Stomach (tissue), 9 donors: ENCODE data around the gene ATL1. TPM values are rescaled to one million over a fixed set of nuclear protein-coding genes. Genes with fewer than 3 reads are reported as not detected.
A peak's percentile ranks its signal among the peaks of the same experiment; 100 is the strongest.

Source experiments
- DNase-seq, 2 donors: peaks; one replicate each; pipeline versions ENCODE4 v3.0.0 to v3.0.0-alpha.2; 2013 to 2019
- H3K27ac ChIP-seq, 5 donors: fragments of 200-600 bp in 4 of 5; sonication (generic) in 4 of 5; one replicate each; pipeline ENCODE4 v1.5.1; 2013 to 2019; ENCODE audit warnings: mild to moderate bottlenecking in 1 of 5, moderate library complexity in 1 of 5
- H3K27me3 ChIP-seq, 3 donors: fragments of 200-600 bp; sonication (generic); one replicate each; pipeline ENCODE4 v1.5.1; 2017 to 2019; ENCODE audit warnings: mixed run types in 1 of 3
- H3K36me3 ChIP-seq, 4 donors: fragments of 200-600 bp; sonication (generic); 1 replicate in 3 of 4; 2 replicates in 1 of 4; pipeline ENCODE4 v1.5.1; 2016 to 2019
- H3K4me1 ChIP-seq, 4 donors: fragments of 200-600 bp; sonication (generic); one replicate each; pipeline ENCODE4 v1.5.1; 2016 to 2019
- H3K4me3 ChIP-seq, 4 donors: fragments of 200-600 bp; sonication (generic) in 3 of 4; one replicate each; pipeline ENCODE4 v1.5.1; 2016 to 2019; ENCODE audit warnings: mild to moderate bottlenecking in 1 of 4
- H3K9me3 ChIP-seq, 4 donors: fragments of 200-600 bp; sonication (generic); one replicate each; pipeline ENCODE4 v1.5.1; 2016 to 2019
- EP300 ChIP-seq: sonication (generic); formaldehyde crosslinking; IDR thresholded peaks from one replicate; pipeline ENCODE4 v1.6.1; 2017; ENCODE audit warnings: antibody characterized with exemption
- POLR2A ChIP-seq, 4 donors: fragments of 450-650 bp; IDR thresholded peaks; one replicate each; pipeline ENCODE4 v1.6.1; 2016; ENCODE audit warnings: antibody characterized with exemption in 4 of 4, control low read depth in 2 of 4, mild to moderate bottlenecking in 1 of 4, moderate library complexity in 1 of 4
- POLR2AphosphoS5 ChIP-seq, 3 donors: sonication (generic); formaldehyde crosslinking; IDR thresholded peaks; one replicate each; pipeline ENCODE4 v1.6.1; 2016; ENCODE audit warnings: antibody characterized with exemption in 3 of 3
- WGBS, 5 donors: extraction: QIAGEN DNeasy Blood & Tissue Kit in 3 of 5; methylation state at CpG; one replicate each; pipeline versions ENCODE4 v1.1.5 to v1.1.7; 2013 to 2018; 5-methylcytosine and 5-hydroxymethylcytosine counted together
- intact Hi-C: fragments of 100-400 bp; cut with DNase I; formaldehyde crosslinking; loops from one replicate; pipeline ENCODE4 v1.15.1; 2023; ENCODE audit warnings: low total_unique reads
- polyA plus RNA-seq, 3 donors: library from polyadenylated mRNA; stranded (reverse); fragments of 200-250 nt; gene quantifications; one replicate each; pipeline ENCODE4 v1.2.3, GENCODE V29; 2013
- total RNA-seq, 5 donors: library from RNA; depleted of rRNA; stranded (reverse); fragments of >200 nt; gene quantifications; one replicate each; pipeline versions ENCODE4 v1.1.0 to v1.2.3, GENCODE V29; 2014 to 2016
- TF ChIP-seq, protein P1 (sequence below), 7 experiments: fragments of 450-650 bp in 4 of 7; fragments of 200-600 bp in 3 of 7; sonication (generic) in 3 of 7; IDR thresholded peaks; one replicate each; pipeline ENCODE4 v1.5.1; 2016 to 2019; ENCODE audit warnings: antibody characterized with exemption in 7 of 7, control low read depth in 2 of 7, mild to moderate bottlenecking in 1 of 7
- donor health status: healthy with polysubstance abuse.
- donor health status: Bipolar disorder and iron deficiency.
- donor health status: healthy.

Gene ATL1
- total and polyA plus RNA-seq, 8 donors, result 0.58 to 10.1 (median 2.2) TPM

DNA sequence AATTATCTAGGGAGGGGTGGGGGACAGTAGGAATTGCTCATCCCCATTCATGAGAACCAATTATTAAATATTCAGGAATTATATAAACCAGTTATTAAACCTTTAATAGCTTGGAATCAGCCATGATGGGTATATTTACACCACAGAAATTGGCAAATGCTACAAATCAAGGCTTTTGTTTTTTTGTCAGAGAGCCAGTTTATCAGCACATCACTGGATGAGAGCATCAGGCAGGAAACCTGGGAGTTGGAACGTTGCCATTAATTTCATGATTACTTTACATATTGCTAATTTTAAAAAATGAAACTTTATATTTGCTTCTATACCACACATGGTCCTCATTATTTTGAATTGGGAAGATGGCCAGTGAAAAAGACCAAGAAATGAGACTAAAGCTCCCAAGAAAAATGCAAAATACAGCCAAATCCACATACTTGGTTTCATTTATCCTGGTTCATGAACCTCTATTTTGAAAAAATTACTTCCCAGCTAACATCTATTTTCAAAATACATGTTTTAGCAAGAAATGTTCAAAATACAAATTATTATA is 48.4 kb downstream of the ATL1 start:
- no peaks in the 10 kb centered on the region for H3K9me3 ChIP-seq
- TF ChIP-seq POLR2AphosphoS5 (IDR thresholded peaks at IDR 0.05) (no peak), POLR2A (IDR thresholded peaks at IDR 0.05) (no peak)
- TF ChIP-seq, protein P1, sequence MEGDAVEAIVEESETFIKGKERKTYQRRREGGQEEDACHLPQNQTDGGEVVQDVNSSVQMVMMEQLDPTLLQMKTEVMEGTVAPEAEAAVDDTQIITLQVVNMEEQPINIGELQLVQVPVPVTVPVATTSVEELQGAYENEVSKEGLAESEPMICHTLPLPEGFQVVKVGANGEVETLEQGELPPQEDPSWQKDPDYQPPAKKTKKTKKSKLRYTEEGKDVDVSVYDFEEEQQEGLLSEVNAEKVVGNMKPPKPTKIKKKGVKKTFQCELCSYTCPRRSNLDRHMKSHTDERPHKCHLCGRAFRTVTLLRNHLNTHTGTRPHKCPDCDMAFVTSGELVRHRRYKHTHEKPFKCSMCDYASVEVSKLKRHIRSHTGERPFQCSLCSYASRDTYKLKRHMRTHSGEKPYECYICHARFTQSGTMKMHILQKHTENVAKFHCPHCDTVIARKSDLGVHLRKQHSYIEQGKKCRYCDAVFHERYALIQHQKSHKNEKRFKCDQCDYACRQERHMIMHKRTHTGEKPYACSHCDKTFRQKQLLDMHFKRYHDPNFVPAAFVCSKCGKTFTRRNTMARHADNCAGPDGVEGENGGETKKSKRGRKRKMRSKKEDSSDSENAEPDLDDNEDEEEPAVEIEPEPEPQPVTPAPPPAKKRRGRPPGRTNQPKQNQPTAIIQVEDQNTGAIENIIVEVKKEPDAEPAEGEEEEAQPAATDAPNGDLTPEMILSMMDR (IDR thresholded peaks at IDR 0.05), result no peak
- 71 to 84% (median 77%) methylated on average over 1 of the region's 1 CpG for WGBS, 5 donors
- no peaks in the 10 kb centered on the region for H3K36me3 ChIP-seq
- H3K4me1 ChIP-seq, result no peaks in the 10 kb centered on the region
- H3K27me3 ChIP-seq, result no peaks in the 10 kb centered on the region
- H3K27ac ChIP-seq, result no peak overlapping the region
- no peak overlapping the region for H3K4me3 ChIP-seq
- peak in 1 of 2 donors; percentile 53 for DNase-seq
- intact Hi-C loops, result loop anchor here (10.0 kb wide), 1 partner anchor 166 kb away; no protein-coding TSS in a partner anchor

DNA sequence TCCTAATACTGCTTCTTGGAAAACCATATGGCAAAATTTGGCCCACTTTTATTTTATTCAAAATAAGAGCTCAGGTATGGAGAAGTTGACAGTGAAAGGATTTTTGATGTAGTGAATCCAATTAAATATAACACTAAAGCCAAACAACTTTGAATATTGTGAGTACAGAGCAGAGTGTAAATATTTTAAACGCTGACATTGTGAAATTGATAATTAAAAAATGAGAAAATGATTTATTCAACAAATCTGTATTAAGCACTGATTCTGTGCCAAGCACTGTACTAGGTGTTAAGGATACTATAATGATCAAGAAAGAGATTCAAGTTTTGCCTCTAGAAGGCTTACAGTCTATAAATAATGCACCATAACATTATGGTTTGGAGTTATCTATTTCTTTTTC is 50.5 kb downstream of the ATL1 start:
- Histone ChIP-seq H3K4me1 (no peaks in the 10 kb centered on the region), H3K36me3 (peaks cover 0 to 5% (median 1%) of the 10 kb centered on the region in 4 donors), H3K27ac (no peak overlapping the region), H3K9me3 (no peaks in the 10 kb centered on the region), H3K27me3 (no peaks in the 10 kb centered on the region), H3K4me3 (no peak overlapping the region)
- intact Hi-C loops, result no loop called here
- WGBS, 5 donors, result 82 to 92% (median 87%) methylated on average over 1 of the region's 1 CpG
- TF ChIP-seq, protein P1 (IDR thresholded peaks at IDR 0.05), result no peak
- TF ChIP-seq POLR2AphosphoS5 (IDR thresholded peaks at IDR 0.05) (no peak), POLR2A (IDR thresholded peaks at IDR 0.05) (no peak), EP300 (no peak)
- no peak for DNase-seq

DNA sequence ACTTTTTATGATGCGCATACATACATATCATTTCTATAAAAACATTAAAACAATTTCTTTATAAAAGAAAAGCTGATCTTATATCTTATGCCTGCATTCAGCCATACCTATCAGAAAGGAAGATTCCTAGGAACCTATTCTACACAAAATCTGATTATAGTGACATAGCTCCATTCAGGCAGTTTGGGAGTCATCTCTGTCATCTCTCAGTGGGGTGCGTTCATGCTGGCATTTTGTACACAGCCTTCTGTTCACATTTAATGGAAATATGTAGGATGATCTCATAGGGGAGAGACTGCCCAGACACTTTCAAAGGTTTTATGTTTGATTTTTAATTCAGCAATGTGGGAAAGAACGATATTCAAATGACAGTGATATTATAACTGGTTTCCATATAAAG is 52.9 kb downstream of the ATL1 start:
- Histone ChIP-seq H3K9me3 (no peaks in the 10 kb centered on the region), H3K27ac (no peak overlapping the region), H3K27me3 (no peaks in the 10 kb centered on the region), H3K4me1 (no peaks in the 10 kb centered on the region), H3K4me3 (no peak overlapping the region), H3K36me3 (peaks cover 0 to 23% (median 5%) of the 10 kb centered on the region in 4 donors)
- DNase-seq, result no peak
- no peak for TF ChIP-seq EP300
- TF ChIP-seq, protein P1 (IDR thresholded peaks at IDR 0.05), result no peak
- no peak for TF ChIP-seq POLR2AphosphoS5 (IDR thresholded peaks at IDR 0.05)
- TF ChIP-seq POLR2A (IDR thresholded peaks at IDR 0.05), result no peak
- WGBS, 5 donors, result 83 to 97% (median 94%) methylated on average over 3 of the region's 3 CpGs
- intact Hi-C loops, result no loop called here

DNA sequence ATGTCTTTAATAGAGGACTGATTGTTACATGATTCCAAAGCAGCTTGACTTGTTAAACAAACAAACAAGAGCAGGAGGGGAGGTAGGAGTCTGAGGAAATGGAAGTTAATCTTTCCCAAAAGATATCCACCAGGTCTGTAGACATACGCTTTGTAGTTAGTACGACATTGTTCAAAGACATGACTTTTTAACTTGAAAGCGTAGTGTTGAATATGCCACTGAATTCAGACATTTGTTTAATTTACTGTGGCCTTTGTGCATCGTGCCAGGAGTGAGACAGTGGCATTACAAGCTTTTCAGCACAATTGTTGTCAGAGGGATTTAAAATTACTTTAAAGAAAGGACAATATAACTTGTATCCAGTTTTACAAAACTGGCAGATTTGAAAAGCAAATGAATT is 55.1 kb downstream of the ATL1 start:
- no peak for DNase-seq
- H3K4me1 ChIP-seq, result no peaks in the 10 kb centered on the region
- TF ChIP-seq EP300 (no peak), POLR2A (IDR thresholded peaks at IDR 0.05) (no peak), POLR2AphosphoS5 (IDR thresholded peaks at IDR 0.05) (no peak)
- TF ChIP-seq, protein P1 (IDR thresholded peaks at IDR 0.05), result no peak
- intact Hi-C loops, result no loop called here
- peaks cover 0 to 25% (median 5%) of the 10 kb centered on the region in 4 donors for H3K36me3 ChIP-seq
- H3K27ac ChIP-seq, result no peak overlapping the region
- 27 to 76% (median 39%) methylated on average over 4 of the region's 4 CpGs for WGBS, 5 donors
- H3K9me3 ChIP-seq, result no peaks in the 10 kb centered on the region
- H3K4me3 ChIP-seq, result no peak overlapping the region
- no peaks in the 10 kb centered on the region for H3K27me3 ChIP-seq
